Stimulated activated naive B cell treated with anti-CD40 and anti-IgM and Interleukin-4, amounts not matched to agents 10 μg/mL and 1 μg/mL and 100 μg/mL, for 72 hours (primary cell): ENCODE results near the gene SLK.

Experiments
- ATAC-seq, 2 donors: fragments of 150-1000 bp; cut with Tn5 transposase; replicated peaks; 2 replicates each; pipeline ENCODE4 v1.10.0; 2021; ENCODE audit warnings: moderate library complexity in 1 of 2
- DNase-seq: peaks from one replicate; pipeline ENCODE4 v3.0.0; 2021
- H3K27ac Mint-ChIP-seq: one replicate; pipeline ENCODE4 v1.8.0; 2022; ENCODE audit warnings: mild to moderate bottlenecking, mixed read lengths
- H3K27me3 Mint-ChIP-seq, 2 donors: one replicate each; pipeline ENCODE4 v1.8.0; 2022; ENCODE audit warnings: mixed read lengths in 2 of 2
- H3K36me3 Mint-ChIP-seq, 2 donors: one replicate each; pipeline ENCODE4 v1.8.0; 2022; ENCODE audit warnings: mixed read lengths in 2 of 2, mild to moderate bottlenecking in 1 of 2
- H3K4me1 Mint-ChIP-seq, 2 donors: one replicate each; pipeline ENCODE4 v1.8.0; 2022; ENCODE audit warnings: mixed read lengths in 2 of 2, mild to moderate bottlenecking in 1 of 2
- H3K4me3 Mint-ChIP-seq, 2 donors: one replicate each; pipeline ENCODE4 v1.8.0; 2022; ENCODE audit warnings: mild to moderate bottlenecking in 2 of 2, mixed read lengths in 2 of 2, moderate library complexity in 1 of 2
- H3K9me3 Mint-ChIP-seq, 2 donors: one replicate each; pipeline ENCODE4 v1.8.0; 2022; ENCODE audit warnings: mixed read lengths in 2 of 2, mild to moderate bottlenecking in 1 of 2

Gene SLK

GRCh38 chr10:104036518-104037260 is 69.7 kb downstream of the SLK start:
- Mint-ChIP-seq H3K9me3 (no peaks in the 10 kb centered on the region), H3K4me3 (no peak overlapping the region), H3K36me3 (peaks cover 2 to 3% of the 10 kb centered on the region in 2 donors), H3K27me3 (no peaks in the 10 kb centered on the region), H3K27ac (no peak overlapping the region), H3K4me1 (no peaks in the 10 kb centered on the region)
- no peak for DNase-seq
- ATAC-seq, result no peak

DNA sequence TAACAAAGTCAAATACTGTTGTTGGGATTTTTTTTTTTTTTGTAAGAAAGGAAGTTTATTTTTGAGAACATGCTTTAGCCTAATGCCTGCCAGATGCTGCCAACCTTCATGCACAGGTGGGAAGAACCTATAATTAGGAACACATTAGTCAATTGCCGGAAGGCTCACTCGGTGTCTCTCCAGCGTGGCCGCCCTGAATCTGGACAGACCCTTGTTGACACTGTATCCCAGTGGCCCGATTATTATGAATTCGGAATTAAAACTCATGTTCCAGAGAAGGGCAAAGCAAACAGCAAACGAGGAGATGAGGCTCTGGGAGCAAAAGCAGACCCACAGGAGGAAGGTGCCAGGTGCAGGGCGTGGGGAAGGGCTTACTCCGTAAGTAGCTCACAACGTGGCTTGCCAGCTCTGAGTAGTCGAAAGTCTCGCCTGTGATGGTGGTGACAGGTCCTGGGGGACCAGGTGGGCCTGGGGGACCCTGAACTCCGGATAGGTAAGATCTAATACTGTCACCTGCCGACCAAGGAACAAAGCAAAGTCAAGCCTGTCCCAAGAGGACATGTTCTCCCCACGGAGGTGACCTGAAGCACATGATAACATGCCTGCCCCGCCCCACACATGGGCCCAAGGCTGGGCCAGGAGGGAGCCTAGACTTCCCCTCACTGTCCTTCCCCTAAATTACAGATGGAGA is 70.5 kb downstream of the SLK start:
- Mint-ChIP-seq H3K27ac (no peak overlapping the region), H3K9me3 (no peaks in the 10 kb centered on the region), H3K4me1 (no peaks in the 10 kb centered on the region), H3K4me3 (no peak overlapping the region), H3K27me3 (no peaks in the 10 kb centered on the region), H3K36me3 (peaks cover 0 to 3% of the 10 kb centered on the region in 2 donors)
- no peak for ATAC-seq
- no peak for DNase-seq

GRCh38 chr10:104038537-104038936 is 71.6 kb downstream of the SLK start:
- H3K4me3 Mint-ChIP-seq, result no peak overlapping the region
- H3K9me3 Mint-ChIP-seq, result no peaks in the 10 kb centered on the region
- no peak overlapping the region for H3K27ac Mint-ChIP-seq
- peaks cover 0 to 3% of the 10 kb centered on the region in 2 donors for H3K36me3 Mint-ChIP-seq
- no peaks in the 10 kb centered on the region for H3K27me3 Mint-ChIP-seq
- no peak for ATAC-seq
- no peaks in the 10 kb centered on the region for H3K4me1 Mint-ChIP-seq
- DNase-seq, result no peak

DNA sequence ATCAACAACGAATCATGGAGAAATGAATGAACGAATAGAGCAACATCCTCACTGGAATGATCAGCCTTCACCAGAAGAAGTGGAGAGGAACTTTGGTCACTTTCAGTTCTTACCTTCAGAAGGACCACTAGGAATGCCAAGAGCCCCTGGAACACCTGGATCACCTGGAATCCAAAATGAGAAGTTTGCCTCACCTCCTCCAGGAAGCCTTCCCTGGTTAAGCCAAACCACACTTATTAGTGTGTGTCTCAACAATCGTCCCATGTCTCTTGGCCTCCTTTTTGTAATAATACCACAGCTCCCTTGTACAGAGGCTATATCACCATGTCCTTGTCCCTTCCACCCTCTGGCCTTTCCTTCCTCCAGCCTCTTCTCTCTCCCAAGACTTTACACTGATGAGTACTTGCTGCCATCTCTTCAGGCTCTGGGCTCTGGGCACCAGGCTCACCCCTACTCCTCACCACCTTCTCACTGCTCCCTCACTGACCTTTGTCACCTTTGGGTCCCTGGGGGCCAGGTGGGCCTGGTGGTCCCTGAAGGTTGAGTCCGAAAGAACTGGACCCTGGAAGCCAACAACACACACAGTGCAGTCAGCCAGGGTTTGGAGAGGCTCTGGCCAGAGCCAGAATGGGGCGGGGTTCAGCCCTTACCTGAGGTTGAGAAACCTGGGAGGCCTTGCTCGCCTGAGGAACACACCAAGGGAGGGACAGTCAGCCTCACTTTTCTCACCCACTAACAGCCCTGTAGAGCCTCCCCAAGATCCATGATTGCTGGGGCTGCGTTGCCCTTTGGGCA is 72.2 kb downstream of the SLK start:
- Mint-ChIP-seq H3K4me1 (no peaks in the 10 kb centered on the region), H3K27ac (no peak overlapping the region)
- ATAC-seq, result no peak

DNA sequence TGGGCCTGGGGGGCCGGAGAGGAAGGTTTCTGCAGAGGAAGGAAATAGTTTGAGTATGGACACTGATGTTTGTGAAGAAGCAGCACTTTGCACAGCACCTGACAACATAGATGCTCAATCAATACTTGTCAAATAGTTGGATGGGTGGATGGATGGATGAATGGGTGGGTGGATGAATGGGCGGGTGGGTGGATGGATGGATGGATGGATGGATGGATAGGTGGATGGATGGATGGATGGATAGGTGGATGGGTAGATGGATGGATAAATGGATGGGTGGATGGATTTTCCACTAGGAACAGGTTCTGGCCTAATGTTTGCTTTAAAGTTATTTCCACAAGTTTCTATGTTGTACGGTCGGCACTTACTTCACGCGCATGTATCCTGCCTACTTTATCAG is 73.4 kb downstream of the SLK start:
- Mint-ChIP-seq H3K36me3 (peaks cover 0 to 3% of the 10 kb centered on the region in 2 donors), H3K27me3 (no peaks in the 10 kb centered on the region), H3K27ac (no peak overlapping the region), H3K4me3 (no peak overlapping the region), H3K9me3 (no peaks in the 10 kb centered on the region), H3K4me1 (no peaks in the 10 kb centered on the region)
- ATAC-seq (no peak), DNase-seq (no peak)

More for the DNA sequence above, 72.2 kb downstream of the SLK start:
- H3K4me3 Mint-ChIP-seq, result no peak overlapping the region
- H3K36me3 Mint-ChIP-seq, result peaks cover 0 to 3% of the 10 kb centered on the region in 2 donors
- no peaks in the 10 kb centered on the region for H3K27me3 Mint-ChIP-seq
- DNase-seq, result no peak
- H3K9me3 Mint-ChIP-seq, result no peaks in the 10 kb centered on the region

DNA sequence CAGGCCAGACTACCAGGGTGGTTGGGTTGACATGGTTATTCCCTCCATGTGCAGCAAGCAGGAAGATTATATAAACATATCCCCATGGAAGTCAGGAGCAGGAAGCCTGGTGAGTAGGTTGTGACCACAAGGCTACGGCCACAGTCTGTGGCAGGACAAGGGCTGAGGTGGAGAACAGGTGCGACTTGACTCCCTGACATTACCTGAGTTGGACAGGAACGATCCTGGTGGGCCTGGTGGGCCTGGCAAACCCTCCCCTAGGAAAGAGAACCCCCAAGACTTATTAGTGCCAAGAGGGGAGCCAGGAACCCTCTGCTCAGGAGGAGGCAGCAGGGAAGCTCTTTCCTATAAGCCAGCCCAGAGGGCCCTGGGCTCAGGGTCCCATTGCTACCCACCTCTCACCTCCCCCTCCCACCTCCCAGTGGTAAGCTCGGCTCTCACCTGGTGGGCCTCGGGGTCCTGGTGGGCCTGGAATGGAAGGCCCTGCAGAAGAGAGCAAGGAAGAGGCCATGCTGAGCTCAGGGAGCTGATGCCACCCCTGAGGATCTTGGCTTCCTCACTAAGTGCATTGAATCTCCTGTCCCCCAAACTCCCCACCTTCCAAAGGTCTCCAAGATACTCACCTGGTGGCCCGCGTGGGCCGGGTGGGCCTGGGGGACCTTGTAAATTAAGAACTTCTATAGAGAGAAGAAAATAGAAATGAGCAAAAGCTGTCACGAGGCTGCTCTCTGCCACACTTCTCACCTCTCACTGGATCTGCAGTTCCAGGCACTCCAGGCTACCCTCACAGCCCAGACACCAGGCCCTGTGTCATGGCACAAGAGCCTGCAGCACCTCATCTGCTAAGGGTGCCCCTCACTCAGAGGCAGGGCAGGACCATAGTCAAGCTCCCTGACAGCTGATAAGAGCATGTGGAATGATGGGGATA is 74.2 kb downstream of the SLK start:
- no peaks in the 10 kb centered on the region for H3K9me3 Mint-ChIP-seq
- no peaks in the 10 kb centered on the region for H3K27me3 Mint-ChIP-seq
- ATAC-seq, result no peak
- H3K4me1 Mint-ChIP-seq, result no peaks in the 10 kb centered on the region
- no peak for DNase-seq
- no peak overlapping the region for H3K4me3 Mint-ChIP-seq
- H3K36me3 Mint-ChIP-seq, result peaks cover 0 to 3% of the 10 kb centered on the region in 2 donors
- no peak overlapping the region for H3K27ac Mint-ChIP-seq

- H3K27ac Mint-ChIP-seq, result no peak overlapping the region
Measured at GRCh38 chr10:104041891-104042535, 75.1 kb downstream of the SLK start.

DNA sequence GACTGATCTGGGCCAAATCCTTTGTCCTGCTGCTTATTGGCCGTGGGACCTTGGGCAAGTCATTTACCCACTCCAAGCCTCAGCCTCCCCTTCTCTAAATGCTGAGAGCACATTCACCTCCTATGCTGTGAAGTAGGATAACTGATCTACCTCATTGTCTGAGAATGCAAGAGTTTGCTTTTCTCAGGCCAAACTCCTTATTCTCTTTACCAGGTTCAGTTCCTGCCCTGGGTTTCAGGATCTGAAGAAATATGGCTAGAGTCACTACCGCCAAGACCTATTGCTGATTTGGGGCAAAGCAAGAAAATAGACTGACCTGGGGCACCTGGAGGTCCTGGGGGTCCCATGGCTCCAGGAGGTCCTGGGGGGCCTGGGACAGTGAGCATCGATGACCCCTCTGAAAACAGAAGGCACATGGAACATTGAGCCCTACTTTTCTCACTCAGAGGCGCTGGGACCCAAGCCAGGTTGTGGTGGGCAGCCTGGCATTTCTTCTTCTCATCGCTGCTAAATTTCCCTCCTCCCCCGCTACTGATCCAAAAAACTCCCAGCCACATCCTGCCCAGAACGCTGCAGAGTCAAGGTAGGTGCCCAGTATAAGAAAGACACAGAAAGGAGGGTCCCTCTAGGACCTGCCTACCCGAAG is 76.4 kb downstream of the SLK start:
- ATAC-seq, result no peak
- H3K27ac Mint-ChIP-seq, result no peak overlapping the region
- no peak overlapping the region for H3K4me3 Mint-ChIP-seq

More at GRCh38 chr10:104041891-104042535, 75.1 kb downstream of the SLK start:
- H3K9me3 Mint-ChIP-seq, result no peaks in the 10 kb centered on the region
- no peaks in the 10 kb centered on the region for H3K4me1 Mint-ChIP-seq
- ATAC-seq, result no peak
- no peak overlapping the region for H3K4me3 Mint-ChIP-seq
- no peaks in the 10 kb centered on the region for H3K27me3 Mint-ChIP-seq
- peaks cover 0 to 3% of the 10 kb centered on the region in 2 donors for H3K36me3 Mint-ChIP-seq
- no peak for DNase-seq

GRCh38 chr10:104043854-104044253 is 76.9 kb downstream of the SLK start:
- Mint-ChIP-seq H3K36me3 (peaks cover 0 to 3% of the 10 kb centered on the region in 2 donors), H3K27ac (peak overlapping the region; percentile 33), H3K4me1 (no peaks in the 10 kb centered on the region), H3K27me3 (peaks cover 0 to 8% of the 10 kb centered on the region in 2 donors), H3K4me3 (no peak overlapping the region), H3K9me3 (no peaks in the 10 kb centered on the region)
- no peak for DNase-seq
- no peak for ATAC-seq

More for the DNA sequence above, 76.4 kb downstream of the SLK start:
- no peaks in the 10 kb centered on the region for H3K4me1 Mint-ChIP-seq
- DNase-seq, result no peak
- H3K36me3 Mint-ChIP-seq, result peaks cover 0 to 3% of the 10 kb centered on the region in 2 donors
- H3K9me3 Mint-ChIP-seq, result no peaks in the 10 kb centered on the region
- H3K27me3 Mint-ChIP-seq, result peaks cover 0 to 8% of the 10 kb centered on the region in 2 donors

GRCh38 chr10:104045151-104046089 is 78.5 kb downstream of the SLK start:
- Mint-ChIP-seq H3K27ac (no peak overlapping the region), H3K4me3 (no peak overlapping the region), H3K9me3 (no peaks in the 10 kb centered on the region), H3K36me3 (no peaks in the 10 kb centered on the region), H3K27me3 (peaks cover 0 to 8% of the 10 kb centered on the region in 2 donors), H3K4me1 (no peaks in the 10 kb centered on the region)
- ATAC-seq (peak; percentile 58 to 75), DNase-seq (no peak)

DNA sequence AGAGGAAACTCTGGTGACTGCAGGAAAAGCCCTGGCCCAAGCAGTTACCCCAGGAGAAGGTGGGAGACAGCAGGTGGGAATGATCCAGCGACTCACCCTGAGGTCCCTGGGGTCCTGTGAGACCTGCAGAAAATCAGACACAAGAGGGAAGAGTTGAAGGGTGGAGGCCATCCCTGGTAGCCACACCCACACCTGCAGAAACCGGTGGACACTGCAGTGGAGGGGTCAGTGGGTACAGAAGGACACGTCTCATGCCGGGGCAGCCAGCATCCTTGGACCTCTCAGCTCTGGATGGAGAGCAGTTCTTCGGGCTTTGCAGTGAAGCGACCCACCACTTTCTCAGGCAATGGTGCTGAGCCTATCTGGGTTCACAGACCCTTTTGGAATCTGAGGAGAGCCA is 79.7 kb downstream of the SLK start:
- Mint-ChIP-seq H3K4me1 (no peaks in the 10 kb centered on the region), H3K9me3 (no peaks in the 10 kb centered on the region), H3K4me3 (no peak overlapping the region), H3K36me3 (no peaks in the 10 kb centered on the region), H3K27me3 (peaks cover 0 to 8% of the 10 kb centered on the region in 2 donors), H3K27ac (no peak overlapping the region)
- no peak for DNase-seq
- ATAC-seq, result no peak

- peaks cover 0 to 8% of the 10 kb centered on the region in 2 donors for H3K27me3 Mint-ChIP-seq
- ATAC-seq, result no peak
- no peak for DNase-seq
- H3K4me3 Mint-ChIP-seq, result no peak overlapping the region
- no peaks in the 10 kb centered on the region for H3K4me1 Mint-ChIP-seq
- H3K27ac Mint-ChIP-seq, result no peak overlapping the region
- H3K9me3 Mint-ChIP-seq, result no peaks in the 10 kb centered on the region
- no peaks in the 10 kb centered on the region for H3K36me3 Mint-ChIP-seq
Measured at GRCh38 chr10:104049504-104050250, 82.7 kb downstream of the SLK start.
